HCT116 (cell line): Measurements from ENCODE around the gene ZBTB42. TPM values are rescaled to one million over a fixed set of nuclear protein-coding genes. Genes with fewer than 3 reads are reported as not detected.
A peak's percentile ranks its signal among the peaks of the same experiment; 100 is the strongest.

ENCODE experiments used
- ATAC-seq: fragments of 200-7000 bp; cut with Tn5 transposase; 2 replicates; pipeline ENCODE4 v1.9.1; 2020; ENCODE audit warnings: mild to moderate bottlenecking, moderate library complexity
- BruUV-seq: library from RNA; stranded (reverse); fragments of 400-500 nt; replicated peaks from 2 replicates; lab custom pipeline; 2021; lab: Mats Ljungman, UMichigan
- CTCF ChIA-PET: fragments of 300-600 bp; sonication (Branson Sonifier 250); formaldehyde crosslinking; loops from one replicate; lab custom pipeline; 2021; ENCODE audit warnings: antibody characterized with exemption; lab: Charles Lee
- POLR2A ChIA-PET: fragments of 300-600, 350-600 bp; sonication (Branson Sonifier 250); formaldehyde crosslinking; loops from one replicate; lab custom pipeline; 2021; ENCODE audit warnings: antibody characterized with exemption; lab: Charles Lee
- RAD21 ChIA-PET, 2 experiments: fragments of 300-600 bp; sonication (Branson Sonifier 250); formaldehyde crosslinking; loops; one replicate each; lab custom pipeline; 2023; ENCODE audit warnings: low total read pairs in 2 of 2; ENCODE audit not compliant: uncharacterized antibody in 2 of 2, unreplicated experiment in 2 of 2, low non-redundant PET in 1 of 2; lab: Charles Lee
- DNase-seq: peaks from one replicate; pipeline ENCODE4 v3.0.0-alpha.2; 2010; ENCODE audit warnings: low read depth, low spot score
- H2AFZ ChIP-seq: fragments of 200-600 bp; shearing (Covaris generic), sonication (generic); 2 replicates; pipeline ENCODE4 v1.6.1; 2017; ENCODE audit warnings: low read depth, mixed run types, mixed read lengths, antibody characterized with exemption, low read length; ENCODE audit not compliant: poor library complexity, severe bottlenecking
- H3K27ac ChIP-seq: 2 replicates; pipeline ENCODE4 v1.5.1; 2012; ENCODE audit warnings: low read depth, low read length
- H3K27me3 ChIP-seq: fragments of 200-600 bp; sonication (generic); 2 replicates; pipeline ENCODE4 v1.6.1; 2016; ENCODE audit warnings: mixed run types, low read length, mixed read lengths; ENCODE audit not compliant: insufficient read depth
- H3K36me3 ChIP-seq, 2 experiments: fragments of 200-500 bp in 1 of 2; fragments of 200-600 bp in 1 of 2; sonication (Bioruptor generic) in 1 of 2; sonication (generic) in 1 of 2; 2 replicates each; pipeline versions ENCODE4 v1.5.1 to v1.6.1; 2014 to 2016; ENCODE audit warnings: low read length in 2 of 2, inconsistent platforms in 1 of 2, mixed read lengths in 1 of 2, mixed run types in 1 of 2; ENCODE audit not compliant: insufficient read depth in 2 of 2, control insufficient read depth in 1 of 2
- H3K4me1 ChIP-seq, 2 experiments: fragments of 200-600 bp in 1 of 2; sonication (generic) in 1 of 2; 2 replicates each; pipeline versions ENCODE4 v1.5.1 to v1.6.1; 2012 to 2017; ENCODE audit warnings: low read length in 2 of 2, inconsistent platforms in 1 of 2, mild to moderate bottlenecking in 1 of 2, mixed read lengths in 1 of 2, mixed run types in 1 of 2, moderate library complexity in 1 of 2; ENCODE audit not compliant: insufficient read depth in 2 of 2, control insufficient read depth in 1 of 2
- H3K4me2 ChIP-seq: fragments of 200-600 bp; sonication (generic); 2 replicates; pipeline ENCODE4 v1.6.1; 2017; ENCODE audit warnings: mixed run types, low read length, mixed read lengths
- H3K4me3 ChIP-seq, 2 experiments: fragments of 200-600 bp in 1 of 2; sonication (generic) in 1 of 2; replicated peaks in 1 of 2; 2 replicates each; pipeline ENCODE4 v1.5.1; 2011 to 2016; ENCODE audit warnings: low read length in 2 of 2, control low read depth in 1 of 2, low read depth in 1 of 2, mild to moderate bottlenecking in 1 of 2, mixed read lengths in 1 of 2, mixed run types in 1 of 2
- H3K79me2 ChIP-seq: fragments of 200-600 bp; sonication (generic); 2 replicates; pipeline ENCODE4 v1.6.1; 2017; ENCODE audit warnings: mild to moderate bottlenecking, mixed run types, low read length, moderate library complexity, mixed read lengths; ENCODE audit not compliant: insufficient read depth
- H3K9ac ChIP-seq: fragments of 200-600 bp; sonication (generic); 2 replicates; pipeline ENCODE4 v1.6.1; 2016; ENCODE audit warnings: low read length, mixed read lengths
- H3K9me2 ChIP-seq: fragments of 200-600 bp; sonication (generic), shearing (Covaris generic); 2 replicates; pipeline ENCODE4 v1.6.1; 2017; ENCODE audit warnings: mixed run types, mild to moderate bottlenecking, moderate library complexity; ENCODE audit not compliant: insufficient read depth
- H3K9me3 ChIP-seq, 2 experiments: fragments of 200-500 bp in 1 of 2; fragments of 200-600 bp in 1 of 2; sonication (Bioruptor generic) in 1 of 2; sonication (generic) in 1 of 2; 2 replicates each; pipeline ENCODE4 v1.6.1; 2014 to 2017; ENCODE audit warnings: low read length in 2 of 2, mixed read lengths in 2 of 2, inconsistent platforms in 1 of 2, low read depth in 1 of 2, mild to moderate bottlenecking in 1 of 2, mixed run types in 1 of 2, moderate library complexity in 1 of 2; ENCODE audit not compliant: control insufficient read depth in 1 of 2, insufficient read depth in 1 of 2
- H4K20me1 ChIP-seq: fragments of 200-600 bp; sonication (generic), shearing (Covaris generic); 2 replicates; pipeline ENCODE4 v1.6.1; 2017; ENCODE audit warnings: mixed run types, mild to moderate bottlenecking, moderate library complexity; ENCODE audit not compliant: insufficient read depth
- CBX3 ChIP-seq: IDR thresholded peaks from 2 replicates; pipeline ENCODE4 v1.6.1; 2012; ENCODE audit warnings: low read depth
- FOSL1 ChIP-seq: IDR thresholded peaks from 2 replicates; pipeline ENCODE4 v1.6.1; 2012; ENCODE audit warnings: low read depth
- JUND ChIP-seq: IDR thresholded peaks from 2 replicates; pipeline ENCODE4 v1.6.1; 2012
- POLR2AphosphoS5 ChIP-seq: IDR thresholded peaks from 2 replicates; pipeline ENCODE4 v1.6.1; 2011; ENCODE audit warnings: mild to moderate bottlenecking, low read depth, low read length, moderate library complexity
- SIN3A ChIP-seq: IDR thresholded peaks from 2 replicates; pipeline ENCODE4 v1.6.1; 2012; ENCODE audit warnings: low read depth
- SP1 ChIP-seq: IDR thresholded peaks from 2 replicates; pipeline ENCODE4 v1.6.1; 2012; ENCODE audit warnings: low read depth
- intact Hi-C: fragments of 100-400 bp; cut with micrococcal nuclease; formaldehyde crosslinking; loops from 2 replicates; pipeline ENCODE4 v1.10.0; 2022
- total RNA-seq: library from RNA; stranded (reverse); gene quantifications from one replicate; pipeline ENCODE4 v1.2.1, GENCODE V29; 2021; ENCODE audit not compliant: unreplicated experiment
- TF ChIP-seq, protein P1 (sequence below): IDR thresholded peaks from 2 replicates; pipeline ENCODE4 v1.6.1; 2012
- TF ChIP-seq, protein P2 (sequence below): IDR thresholded peaks from 2 replicates; pipeline ENCODE4 v1.6.1; 2012; ENCODE audit warnings: low read depth
- TF ChIP-seq, protein P3 (sequence below), 3 experiments: fragments of 200-600 bp in 1 of 3; sonication (generic) in 1 of 3; IDR thresholded peaks in 2 of 3; conservative IDR thresholded peaks in 1 of 3; 2 replicates each; pipeline ENCODE4 v1.5.1; 2012 to 2017; ENCODE audit warnings: low read depth in 2 of 3, low read length in 2 of 3, antibody characterized with exemption in 1 of 3, borderline replicate concordance in 1 of 3, control low read depth in 1 of 3, mild to moderate bottlenecking in 1 of 3, mixed read lengths in 1 of 3, mixed run types in 1 of 3, moderate library complexity in 1 of 3; ENCODE audit not compliant: insufficient read depth in 1 of 3

The ZBTB42 gene
- total RNA-seq, 1 experiment from 2014 or later: 4.4 TPM

DNA sequence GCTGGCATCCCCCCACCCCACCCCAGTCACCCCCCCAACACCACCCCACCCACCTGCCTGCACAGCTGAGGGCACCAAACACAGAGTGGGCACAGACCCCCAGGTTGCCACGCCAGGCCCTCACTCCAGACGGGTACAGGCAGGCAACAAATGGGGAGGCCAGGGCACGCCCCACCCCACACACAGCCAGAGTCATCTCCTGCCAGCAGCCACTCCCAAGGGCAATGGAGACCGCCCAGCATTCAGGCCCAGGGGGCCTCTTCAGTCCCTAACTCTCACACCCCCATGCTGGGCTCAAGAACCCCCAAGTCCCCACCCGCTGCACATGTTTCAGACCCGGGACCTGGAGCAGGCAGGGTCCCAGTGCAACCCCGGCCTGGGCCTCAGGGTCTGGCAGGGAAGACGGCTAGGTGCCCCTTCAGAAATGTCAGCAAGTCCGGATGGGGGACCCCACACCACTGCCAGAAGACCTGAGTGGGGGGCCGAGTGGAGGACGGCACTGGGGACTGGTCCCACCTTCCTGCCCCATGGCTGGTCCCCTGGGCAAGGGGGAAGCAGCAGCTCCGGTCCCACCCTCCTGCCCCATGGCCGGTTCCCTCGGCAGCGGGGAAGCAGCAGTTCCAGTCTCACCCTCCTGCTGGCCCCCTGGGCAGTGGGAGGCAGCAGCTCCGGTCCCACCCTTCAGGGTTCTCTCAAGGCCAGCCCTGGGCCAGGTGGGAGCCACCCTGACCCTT, 17.2 kb upstream of the ZBTB42 start (continued):
- no peak for TF ChIP-seq JUND

DNA sequence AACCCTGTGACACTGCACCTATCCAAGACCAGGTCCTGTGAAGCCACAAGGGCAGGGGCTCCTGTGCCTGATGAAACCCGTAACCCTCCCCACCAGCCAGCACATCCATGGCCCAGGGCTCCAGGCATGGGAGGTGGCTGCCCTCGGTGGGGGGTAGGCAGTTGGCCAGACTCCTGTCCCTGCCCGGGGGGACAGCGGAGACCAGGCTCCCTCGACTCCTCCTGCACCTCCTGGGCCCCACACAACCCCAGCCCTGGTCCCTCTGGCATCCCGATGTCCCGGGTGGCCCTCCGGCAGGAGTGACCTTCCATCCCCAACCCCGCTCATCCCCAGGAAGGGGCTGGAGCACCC, 16.7 kb upstream of the ZBTB42 start:
- H3K27ac ChIP-seq: no peak overlapping the region
- H3K79me2 ChIP-seq: peaks cover 34% of the 10 kb centered on the region; the same call in 1 of the 2 replicates
- H3K4me3 ChIP-seq: no peak overlapping the region
- no peaks in the 10 kb centered on the region for H4K20me1 ChIP-seq
- H3K4me1 ChIP-seq: no peaks in the 10 kb centered on the region
- no peak for TF ChIP-seq POLR2AphosphoS5
- TF ChIP-seq FOSL1: no peak
- TF ChIP-seq JUND: no peak
- no peak for TF ChIP-seq SIN3A
- TF ChIP-seq, protein P1, sequence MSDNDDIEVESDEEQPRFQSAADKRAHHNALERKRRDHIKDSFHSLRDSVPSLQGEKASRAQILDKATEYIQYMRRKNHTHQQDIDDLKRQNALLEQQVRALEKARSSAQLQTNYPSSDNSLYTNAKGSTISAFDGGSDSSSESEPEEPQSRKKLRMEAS: no peak
- TF ChIP-seq SP1: no peak
- TF ChIP-seq, protein P2, sequence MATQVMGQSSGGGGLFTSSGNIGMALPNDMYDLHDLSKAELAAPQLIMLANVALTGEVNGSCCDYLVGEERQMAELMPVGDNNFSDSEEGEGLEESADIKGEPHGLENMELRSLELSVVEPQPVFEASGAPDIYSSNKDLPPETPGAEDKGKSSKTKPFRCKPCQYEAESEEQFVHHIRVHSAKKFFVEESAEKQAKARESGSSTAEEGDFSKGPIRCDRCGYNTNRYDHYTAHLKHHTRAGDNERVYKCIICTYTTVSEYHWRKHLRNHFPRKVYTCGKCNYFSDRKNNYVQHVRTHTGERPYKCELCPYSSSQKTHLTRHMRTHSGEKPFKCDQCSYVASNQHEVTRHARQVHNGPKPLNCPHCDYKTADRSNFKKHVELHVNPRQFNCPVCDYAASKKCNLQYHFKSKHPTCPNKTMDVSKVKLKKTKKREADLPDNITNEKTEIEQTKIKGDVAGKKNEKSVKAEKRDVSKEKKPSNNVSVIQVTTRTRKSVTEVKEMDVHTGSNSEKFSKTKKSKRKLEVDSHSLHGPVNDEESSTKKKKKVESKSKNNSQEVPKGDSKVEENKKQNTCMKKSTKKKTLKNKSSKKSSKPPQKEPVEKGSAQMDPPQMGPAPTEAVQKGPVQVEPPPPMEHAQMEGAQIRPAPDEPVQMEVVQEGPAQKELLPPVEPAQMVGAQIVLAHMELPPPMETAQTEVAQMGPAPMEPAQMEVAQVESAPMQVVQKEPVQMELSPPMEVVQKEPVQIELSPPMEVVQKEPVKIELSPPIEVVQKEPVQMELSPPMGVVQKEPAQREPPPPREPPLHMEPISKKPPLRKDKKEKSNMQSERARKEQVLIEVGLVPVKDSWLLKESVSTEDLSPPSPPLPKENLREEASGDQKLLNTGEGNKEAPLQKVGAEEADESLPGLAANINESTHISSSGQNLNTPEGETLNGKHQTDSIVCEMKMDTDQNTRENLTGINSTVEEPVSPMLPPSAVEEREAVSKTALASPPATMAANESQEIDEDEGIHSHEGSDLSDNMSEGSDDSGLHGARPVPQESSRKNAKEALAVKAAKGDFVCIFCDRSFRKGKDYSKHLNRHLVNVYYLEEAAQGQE: no peak
- TF ChIP-seq CBX3: no peak
- TF ChIP-seq, protein P3, sequence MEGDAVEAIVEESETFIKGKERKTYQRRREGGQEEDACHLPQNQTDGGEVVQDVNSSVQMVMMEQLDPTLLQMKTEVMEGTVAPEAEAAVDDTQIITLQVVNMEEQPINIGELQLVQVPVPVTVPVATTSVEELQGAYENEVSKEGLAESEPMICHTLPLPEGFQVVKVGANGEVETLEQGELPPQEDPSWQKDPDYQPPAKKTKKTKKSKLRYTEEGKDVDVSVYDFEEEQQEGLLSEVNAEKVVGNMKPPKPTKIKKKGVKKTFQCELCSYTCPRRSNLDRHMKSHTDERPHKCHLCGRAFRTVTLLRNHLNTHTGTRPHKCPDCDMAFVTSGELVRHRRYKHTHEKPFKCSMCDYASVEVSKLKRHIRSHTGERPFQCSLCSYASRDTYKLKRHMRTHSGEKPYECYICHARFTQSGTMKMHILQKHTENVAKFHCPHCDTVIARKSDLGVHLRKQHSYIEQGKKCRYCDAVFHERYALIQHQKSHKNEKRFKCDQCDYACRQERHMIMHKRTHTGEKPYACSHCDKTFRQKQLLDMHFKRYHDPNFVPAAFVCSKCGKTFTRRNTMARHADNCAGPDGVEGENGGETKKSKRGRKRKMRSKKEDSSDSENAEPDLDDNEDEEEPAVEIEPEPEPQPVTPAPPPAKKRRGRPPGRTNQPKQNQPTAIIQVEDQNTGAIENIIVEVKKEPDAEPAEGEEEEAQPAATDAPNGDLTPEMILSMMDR (IDR thresholded peaks at IDR 0.05 in 2 of 3, conservative IDR thresholded peaks at IDR 0.05 in 1 of 3; ENCODE audit: borderline replicate concordance in 1 of 3, insufficient read depth in 1 of 3, low read depth in 2 of 3, low read length in 2 of 3): no peak
- TF ChIP-seq, all 23 proteins: peak for 0
- BruUV-seq: no TSS peak
- Histone ChIP-seq H3K9me3 (no peaks in the 10 kb centered on the region), H3K9ac (no peak overlapping the region), H3K4me2 (no peak overlapping the region), H3K9me2 (no peaks in the 10 kb centered on the region), H3K36me3 (peaks cover under 1 to 3% of the 10 kb centered on the region in 2 experiments; a peak in 2 of 4 replicates), H3K27me3 (no peaks in the 10 kb centered on the region), H2AFZ (no peak overlapping the region)
- POLR2A ChIA-PET: no interaction called here
- DNase-seq (no peak), ATAC-seq (0 out of 2 replicates have a peak, but pooled peaks have one; percentile 6)
- intact Hi-C loops: no loop called here
- CTCF ChIA-PET: no interaction called here
- RAD21 ChIA-PET: no interaction called here
